Activated naive CD4-positive, alpha-beta T cell treated with anti-CD3 and anti-CD28 coated beads for 36 hours (primary cell): ENCODE results near the gene DPP6. TPM values are rescaled to one million over a fixed set of nuclear protein-coding genes. Genes with fewer than 3 reads are reported as not detected.

Experiments used
- CTCF ChIA-PET: fragments of 350-600 bp; sonication (Branson Sonifier 250); formaldehyde crosslinking; loops from one replicate; lab custom pipeline; 2021; ENCODE audit warnings: antibody characterized with exemption; lab: Charles Lee
- DNase-seq: peaks from one replicate; pipeline ENCODE4 v3.0.0-alpha.2; 2020
- H3K27ac Mint-ChIP-seq: one replicate; pipeline ENCODE4 v1.8.0; 2021; ENCODE audit warnings: mild to moderate bottlenecking, mixed read lengths
- H3K27me3 Mint-ChIP-seq: one replicate; pipeline ENCODE4 v1.8.0; 2021; ENCODE audit warnings: low read depth, mixed read lengths
- H3K36me3 Mint-ChIP-seq: one replicate; pipeline ENCODE4 v1.8.0; 2021; ENCODE audit warnings: low read depth, mixed read lengths
- H3K4me1 Mint-ChIP-seq: one replicate; pipeline ENCODE4 v1.8.0; 2021; ENCODE audit warnings: low read depth, mixed read lengths
- H3K4me3 Mint-ChIP-seq: one replicate; pipeline ENCODE4 v1.8.0; 2021; ENCODE audit warnings: mild to moderate bottlenecking, moderate library complexity, mixed read lengths
- H3K9me3 Mint-ChIP-seq: one replicate; pipeline ENCODE4 v1.8.0; 2021; ENCODE audit warnings: mixed read lengths
- intact Hi-C: fragments of 100-400 bp; cut with micrococcal nuclease; formaldehyde crosslinking; loops from one replicate; pipeline ENCODE4 v1.15.1; 2023
- total RNA-seq, 2 experiments: library from RNA; stranded (reverse); gene quantifications; one replicate each; pipeline ENCODE4 v1.2.3, GENCODE V29; 2021

Gene DPP6
- total RNA-seq, 2 experiments from 2014 or later = not detected

DNA sequence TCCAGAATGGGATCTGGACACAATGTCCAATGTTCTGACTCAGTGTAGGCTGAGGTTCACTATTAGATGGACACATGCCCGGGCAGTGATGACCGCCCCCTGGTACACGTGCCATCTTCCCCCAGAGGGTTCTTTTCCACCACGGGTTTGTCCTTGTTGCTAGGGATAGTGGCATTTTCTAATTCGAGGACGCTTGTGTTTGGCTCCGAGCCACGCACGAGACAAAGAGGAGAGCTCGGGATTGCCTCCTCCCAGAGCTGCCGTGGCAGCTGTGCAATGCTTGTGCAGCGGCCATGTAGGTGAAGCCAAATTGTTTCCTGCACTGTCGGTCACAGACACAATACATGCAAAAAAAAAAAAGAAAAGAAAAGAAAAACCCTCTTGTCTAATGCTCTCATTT lies 743.2 kb downstream of the DPP6 start:
- no peaks in the 10 kb centered on the region for H3K9me3 Mint-ChIP-seq
- no peaks in the 10 kb centered on the region for H3K4me1 Mint-ChIP-seq
- no peak overlapping the region for H3K27ac Mint-ChIP-seq
- CTCF ChIA-PET = no interaction called here
- DNase-seq = no peak
- H3K4me3 Mint-ChIP-seq = no peak overlapping the region
- H3K27me3 Mint-ChIP-seq = peaks cover 24% of the 10 kb centered on the region
- H3K36me3 Mint-ChIP-seq = no peaks in the 10 kb centered on the region
- intact Hi-C loops = no loop called here

DNA sequence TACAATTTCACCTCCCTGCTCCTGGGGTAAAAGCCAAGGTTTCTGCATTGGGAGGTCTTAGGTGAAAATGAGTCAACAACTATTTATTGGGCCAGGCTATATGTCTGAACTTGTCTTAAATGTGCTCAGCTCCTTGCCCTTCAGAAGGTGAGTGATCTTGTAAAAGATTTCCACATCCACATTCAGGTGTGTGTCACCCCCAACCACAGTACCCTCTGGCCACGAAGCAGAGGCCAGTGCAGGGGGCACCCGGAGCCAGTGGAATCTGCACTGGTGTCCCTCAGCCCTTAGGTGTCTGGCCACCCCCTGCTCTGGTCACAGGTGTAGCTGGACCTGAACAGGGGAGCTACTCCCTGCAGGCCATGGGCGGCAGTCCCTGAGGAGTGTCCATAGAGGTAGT lies 752.3 kb downstream of the DPP6 start:
- DNase-seq = no peak
- Mint-ChIP-seq H3K9me3 (peaks cover 1% of the 10 kb centered on the region), H3K36me3 (no peaks in the 10 kb centered on the region), H3K27me3 (peaks cover 2% of the 10 kb centered on the region), H3K27ac (no peak overlapping the region), H3K4me3 (no peak overlapping the region), H3K4me1 (no peaks in the 10 kb centered on the region)
- CTCF ChIA-PET = no interaction called here
- intact Hi-C loops = no loop called here

DNA sequence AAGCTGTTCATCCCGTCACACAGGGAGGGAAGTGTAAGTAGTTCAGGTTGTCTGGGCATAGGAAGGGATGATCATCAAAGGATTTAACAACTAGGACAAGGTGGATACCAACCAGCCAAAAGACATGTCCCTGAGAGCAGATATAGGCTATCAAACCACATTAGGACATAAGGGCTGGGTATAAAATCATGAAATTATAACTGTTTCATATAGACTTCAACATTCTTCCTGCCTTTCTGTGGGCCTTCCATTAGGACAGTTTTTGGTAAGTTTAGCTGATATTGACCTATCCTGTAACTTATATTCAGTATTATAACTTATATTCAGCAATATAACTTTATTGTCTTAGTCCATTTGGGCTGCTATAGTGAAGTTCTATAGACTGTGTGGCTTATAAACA lies 759.8 kb downstream of the DPP6 start:
- Mint-ChIP-seq H3K36me3 (no peaks in the 10 kb centered on the region), H3K4me1 (no peaks in the 10 kb centered on the region), H3K4me3 (no peak overlapping the region), H3K9me3 (peaks cover 19% of the 10 kb centered on the region), H3K27me3 (peaks cover 2% of the 10 kb centered on the region), H3K27ac (no peak overlapping the region)
- intact Hi-C loops = no loop called here
- CTCF ChIA-PET = no interaction called here
- DNase-seq = no peak

DNA sequence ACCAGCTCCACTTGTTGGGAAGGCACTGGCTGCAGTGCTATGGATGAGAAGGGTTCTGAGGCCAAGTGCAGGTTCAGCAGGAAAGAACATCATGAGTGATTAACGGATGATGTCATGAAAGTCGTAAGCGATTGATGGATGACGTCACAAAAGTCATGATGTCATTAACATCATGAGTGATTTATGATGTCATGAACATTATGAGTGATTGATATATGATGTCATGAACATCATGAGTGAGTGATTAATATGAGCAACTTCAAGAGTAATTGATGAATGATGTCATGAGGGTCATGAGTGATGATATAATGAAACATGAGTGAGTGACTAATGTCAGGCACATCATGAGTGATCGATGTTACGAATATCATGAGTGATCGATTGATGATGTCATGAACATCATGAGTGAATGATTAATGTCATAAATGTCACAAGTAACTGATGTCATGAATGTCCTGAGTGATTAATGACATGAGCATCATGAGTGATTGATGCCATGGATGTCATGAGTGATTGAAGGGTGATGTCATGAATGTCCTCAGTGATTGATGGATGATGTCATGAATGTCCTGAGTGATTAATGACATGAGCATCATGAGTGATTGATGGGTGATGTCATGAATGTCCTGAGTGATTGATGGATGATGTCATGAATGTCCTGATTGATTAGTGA lies 765.2 kb downstream of the DPP6 start:
- DNase-seq = no peak
- Mint-ChIP-seq H3K4me3 (no peak overlapping the region), H3K27me3 (peaks cover 7% of the 10 kb centered on the region), H3K9me3 (peaks cover 4% of the 10 kb centered on the region), H3K4me1 (no peaks in the 10 kb centered on the region), H3K27ac (no peak overlapping the region), H3K36me3 (no peaks in the 10 kb centered on the region)
- intact Hi-C loops = no loop called here
- CTCF ChIA-PET = no interaction called here

DNA sequence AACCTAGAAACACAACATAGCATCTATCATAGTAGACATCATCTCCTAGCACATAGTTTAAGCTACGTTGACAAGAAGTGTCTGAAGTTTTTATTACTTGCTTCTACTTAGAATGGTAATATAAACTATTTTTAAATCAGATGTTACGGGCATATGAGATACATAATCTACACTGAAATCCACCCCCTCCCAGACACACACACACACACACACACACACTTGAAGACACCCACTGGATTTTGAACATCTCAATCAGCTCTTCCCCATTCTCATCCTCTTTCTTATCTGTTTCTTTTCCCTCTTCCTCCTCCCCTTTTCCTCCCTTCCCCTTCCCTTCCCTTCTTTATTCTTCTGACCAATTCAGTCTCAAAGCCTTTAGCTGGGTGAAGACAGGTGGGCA lies 774.8 kb downstream of the DPP6 start:
- Mint-ChIP-seq H3K4me3 (no peak overlapping the region), H3K36me3 (no peaks in the 10 kb centered on the region), H3K9me3 (no peaks in the 10 kb centered on the region), H3K4me1 (no peaks in the 10 kb centered on the region), H3K27ac (no peak overlapping the region), H3K27me3 (peaks cover 16% of the 10 kb centered on the region)
- intact Hi-C loops = no loop called here
- CTCF ChIA-PET = no interaction called here
- DNase-seq = no peak

DNA sequence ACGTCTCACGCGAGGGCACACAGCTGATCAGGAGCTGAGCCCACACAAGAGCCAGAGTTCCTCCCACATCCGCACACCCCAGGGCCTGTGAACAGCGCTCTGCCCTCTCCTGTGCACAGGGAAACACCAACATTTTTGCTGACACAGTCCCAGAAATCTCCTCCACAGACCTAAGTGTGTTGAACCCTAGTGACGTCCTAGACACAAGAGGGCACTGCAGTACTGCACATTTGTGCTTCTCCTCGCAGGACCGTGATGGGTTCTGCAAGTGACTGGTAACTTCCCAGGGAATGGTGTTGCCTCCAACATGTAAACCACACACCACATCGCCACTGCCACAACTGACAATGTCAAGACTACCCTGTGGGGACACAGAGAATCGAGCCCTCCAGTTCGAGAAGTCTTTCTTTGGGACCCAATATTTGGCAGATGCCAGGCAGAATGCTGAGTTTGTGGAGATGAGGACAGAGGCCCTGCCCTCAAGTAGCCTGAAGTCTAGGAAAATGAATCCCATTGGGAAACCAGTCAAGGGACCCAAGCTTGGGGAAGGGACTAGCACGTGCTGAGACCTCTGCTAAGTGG lies 780.5 kb downstream of the DPP6 start:
- H3K36me3 Mint-ChIP-seq = no peaks in the 10 kb centered on the region
- CTCF ChIA-PET = no interaction called here
- H3K9me3 Mint-ChIP-seq = no peaks in the 10 kb centered on the region
- no peak for DNase-seq
- H3K27me3 Mint-ChIP-seq = peaks cover 6% of the 10 kb centered on the region
- H3K27ac Mint-ChIP-seq = no peak overlapping the region
- no peaks in the 10 kb centered on the region for H3K4me1 Mint-ChIP-seq
- intact Hi-C loops = no loop called here
- no peak overlapping the region for H3K4me3 Mint-ChIP-seq

DNA sequence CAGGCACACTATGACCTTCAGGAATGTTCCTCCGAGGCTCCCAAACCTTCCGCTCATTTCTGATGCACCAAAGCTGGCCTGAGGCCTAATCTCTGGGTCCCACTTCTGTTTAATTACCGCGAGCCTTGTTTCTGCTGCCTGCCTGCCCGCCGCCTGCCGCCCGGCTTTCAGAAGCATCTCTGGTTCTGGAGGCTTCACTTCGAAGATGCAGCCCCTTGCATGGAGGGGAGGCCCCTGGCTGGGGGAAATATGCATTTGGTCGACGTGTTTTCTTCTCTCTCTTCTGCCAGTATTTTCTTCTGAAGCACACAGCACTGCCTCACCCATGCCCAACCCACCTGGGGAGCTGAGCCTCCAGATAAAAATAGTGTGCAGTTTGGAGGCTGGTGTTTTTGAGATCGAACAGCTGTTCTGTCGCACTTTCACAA lies 783.8 kb downstream of the DPP6 start:
- DNase-seq = no peak
- H3K36me3 Mint-ChIP-seq = no peaks in the 10 kb centered on the region
- intact Hi-C loops = no loop called here
- CTCF ChIA-PET = no interaction called here
- H3K9me3 Mint-ChIP-seq = no peaks in the 10 kb centered on the region
- H3K27ac Mint-ChIP-seq = no peak overlapping the region
- no peak overlapping the region for H3K4me3 Mint-ChIP-seq
- H3K27me3 Mint-ChIP-seq = peaks cover 10% of the 10 kb centered on the region
- H3K4me1 Mint-ChIP-seq = no peaks in the 10 kb centered on the region

DNA sequence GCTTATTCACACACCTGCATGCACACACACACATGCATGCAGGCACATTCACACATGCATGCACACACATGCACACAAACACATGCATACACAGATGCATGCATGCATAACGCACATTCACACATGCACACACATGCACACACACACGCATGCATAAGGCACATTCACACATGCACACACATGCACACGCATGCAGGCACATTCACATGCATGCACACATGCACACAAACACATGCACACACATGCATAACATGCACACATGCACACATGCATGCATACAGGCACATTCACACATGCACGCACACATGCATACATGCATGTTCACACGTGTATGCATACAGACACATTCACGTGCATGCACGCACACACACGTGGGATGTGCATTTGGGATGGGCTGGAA lies 784.9 kb downstream of the DPP6 start:
- H3K36me3 Mint-ChIP-seq = no peaks in the 10 kb centered on the region
- no peaks in the 10 kb centered on the region for H3K9me3 Mint-ChIP-seq
- H3K27ac Mint-ChIP-seq = no peak overlapping the region
- no peak overlapping the region for H3K4me3 Mint-ChIP-seq
- peaks cover 10% of the 10 kb centered on the region for H3K27me3 Mint-ChIP-seq
- CTCF ChIA-PET = no interaction called here
- DNase-seq = no peak
- intact Hi-C loops = no loop called here
- H3K4me1 Mint-ChIP-seq = no peaks in the 10 kb centered on the region

DNA sequence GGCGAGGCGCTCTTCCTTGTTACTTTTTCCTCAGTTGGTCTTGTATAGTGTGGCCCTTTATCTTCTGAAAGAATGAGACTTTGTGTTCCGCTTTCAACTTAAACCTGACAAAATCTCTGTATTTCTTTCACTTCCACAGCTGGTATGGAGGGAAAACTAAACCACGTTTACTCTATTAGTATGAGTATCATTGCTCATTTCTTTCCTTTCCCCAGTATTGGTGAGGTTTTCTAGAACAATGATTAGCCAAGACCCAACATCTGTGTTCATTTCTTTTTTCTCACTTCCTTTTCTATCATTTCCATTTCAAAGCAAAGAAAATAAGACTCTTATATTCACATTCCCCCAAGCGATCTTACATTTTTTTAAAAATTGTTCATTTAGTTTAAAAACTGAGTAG lies 785.4 kb downstream of the DPP6 start:
- CTCF ChIA-PET = no interaction called here
- no peaks in the 10 kb centered on the region for H3K4me1 Mint-ChIP-seq
- no peak for DNase-seq
- H3K9me3 Mint-ChIP-seq = no peaks in the 10 kb centered on the region
- no peak overlapping the region for H3K4me3 Mint-ChIP-seq
- peaks cover 12% of the 10 kb centered on the region for H3K27me3 Mint-ChIP-seq
- H3K27ac Mint-ChIP-seq = no peak overlapping the region
- no peaks in the 10 kb centered on the region for H3K36me3 Mint-ChIP-seq
- intact Hi-C loops = no loop called here

DNA sequence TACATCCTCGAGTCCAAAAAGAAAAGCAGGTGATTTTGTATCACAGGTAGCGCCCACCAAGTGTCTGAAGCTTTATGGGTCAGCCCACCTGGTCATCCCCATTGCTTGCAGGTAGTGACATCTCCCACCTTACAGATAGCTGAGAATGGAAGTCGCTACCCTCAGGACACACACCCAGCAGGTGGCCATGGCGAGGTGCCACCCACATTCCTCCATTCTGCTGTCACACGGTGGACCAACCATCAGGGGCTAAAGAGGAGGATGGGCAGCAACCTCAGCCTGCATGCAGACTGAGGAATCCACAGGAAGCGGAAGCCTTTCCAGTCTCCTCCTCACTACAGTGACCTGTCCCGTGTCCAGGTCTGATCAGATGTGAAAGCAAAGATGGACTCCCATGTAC lies 787.9 kb downstream of the DPP6 start:
- Mint-ChIP-seq H3K27me3 (peaks cover 19% of the 10 kb centered on the region), H3K4me1 (no peaks in the 10 kb centered on the region), H3K36me3 (no peaks in the 10 kb centered on the region), H3K9me3 (no peaks in the 10 kb centered on the region), H3K4me3 (no peak overlapping the region), H3K27ac (no peak overlapping the region)
- DNase-seq = no peak
- CTCF ChIA-PET = no interaction called here
- intact Hi-C loops = no loop called here

DNA sequence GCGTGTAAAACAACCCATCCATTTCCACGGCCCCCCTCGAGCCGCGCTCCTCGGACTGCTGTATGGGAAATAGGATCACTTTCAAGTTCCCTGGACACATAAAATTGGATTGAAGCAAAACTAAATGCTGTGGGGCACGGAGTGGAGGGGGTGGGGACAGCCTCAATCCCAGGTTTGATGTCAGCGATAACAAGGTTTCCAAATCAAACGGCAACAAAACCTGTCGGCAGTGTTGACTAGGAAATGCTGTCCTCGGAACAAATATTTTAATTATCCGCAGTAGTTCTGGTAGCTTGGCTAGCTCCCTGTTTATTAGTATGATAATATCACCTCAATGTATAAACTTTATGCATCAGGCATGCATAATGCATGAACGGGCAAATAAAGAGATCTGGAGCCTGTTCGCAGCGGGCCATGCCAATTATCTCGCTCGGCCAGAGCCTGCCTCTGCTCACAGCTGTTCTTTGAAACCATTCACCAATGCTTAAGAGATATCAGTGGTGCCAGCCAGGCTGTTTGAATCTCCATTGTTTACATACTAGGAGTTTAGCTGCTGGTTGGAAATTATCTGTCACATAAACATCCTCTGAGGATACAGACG lies 789.6 kb downstream of the DPP6 start:
- CTCF ChIA-PET = no interaction called here
- H3K4me3 Mint-ChIP-seq = no peak overlapping the region
- no peaks in the 10 kb centered on the region for H3K36me3 Mint-ChIP-seq
- intact Hi-C loops = no loop called here
- DNase-seq = no peak
- no peaks in the 10 kb centered on the region for H3K4me1 Mint-ChIP-seq
- H3K9me3 Mint-ChIP-seq = no peaks in the 10 kb centered on the region
- peaks cover 24% of the 10 kb centered on the region for H3K27me3 Mint-ChIP-seq
- H3K27ac Mint-ChIP-seq = no peak overlapping the region

DNA sequence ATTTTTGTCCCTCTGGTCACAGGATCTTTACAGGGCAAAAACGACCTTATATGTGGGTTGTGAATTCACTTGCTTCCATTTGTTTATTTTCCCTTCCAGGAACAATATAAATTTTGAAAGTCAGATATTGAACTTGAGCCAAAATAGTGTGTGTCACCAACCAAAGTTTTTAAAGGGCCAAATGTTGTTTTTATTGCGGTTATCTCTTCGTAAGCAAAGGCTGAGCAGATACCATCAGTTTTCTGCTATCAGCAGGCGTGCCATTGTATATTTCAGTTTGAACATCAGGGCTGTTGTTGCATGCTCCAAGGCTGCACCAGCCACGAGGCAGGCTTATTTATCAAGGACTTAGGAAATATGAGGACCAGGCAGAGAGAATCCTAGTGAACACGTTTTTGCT lies 790.4 kb downstream of the DPP6 start:
- peaks cover 28% of the 10 kb centered on the region for H3K27me3 Mint-ChIP-seq
- no peak overlapping the region for H3K4me3 Mint-ChIP-seq
- no peak overlapping the region for H3K27ac Mint-ChIP-seq
- H3K4me1 Mint-ChIP-seq = no peaks in the 10 kb centered on the region
- intact Hi-C loops = no loop called here
- H3K9me3 Mint-ChIP-seq = no peaks in the 10 kb centered on the region
- CTCF ChIA-PET = no interaction called here
- H3K36me3 Mint-ChIP-seq = no peaks in the 10 kb centered on the region
- DNase-seq = no peak

DNA sequence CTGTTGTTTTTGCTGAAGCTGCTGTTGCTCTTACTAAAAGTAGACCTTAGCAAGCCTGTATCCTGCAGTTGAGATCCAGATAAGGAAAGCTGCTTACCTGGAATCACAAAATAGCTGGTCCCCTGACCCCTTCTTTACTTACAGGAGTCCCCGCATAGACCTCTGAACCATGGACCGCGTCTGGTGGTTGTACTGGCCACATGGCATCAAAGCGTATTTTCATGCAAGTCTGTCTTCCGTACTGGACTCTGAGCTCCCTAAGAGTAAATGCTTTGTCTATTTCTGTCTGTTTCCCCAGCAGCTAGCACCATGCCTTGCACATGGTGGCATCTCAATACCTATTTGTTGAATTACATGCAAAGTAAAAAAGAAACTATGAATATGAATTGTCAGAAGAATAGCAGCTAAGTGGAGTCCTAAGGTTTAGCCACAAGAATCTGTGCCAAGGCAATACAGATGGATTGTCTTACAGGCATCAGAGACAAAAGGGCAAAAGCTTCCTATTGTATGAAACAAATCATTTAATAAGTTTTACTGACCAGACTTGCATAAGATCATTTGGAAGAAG lies 791.6 kb downstream of the DPP6 start:
- Mint-ChIP-seq H3K4me1 (no peaks in the 10 kb centered on the region), H3K4me3 (no peak overlapping the region), H3K36me3 (no peaks in the 10 kb centered on the region), H3K27ac (no peak overlapping the region), H3K27me3 (peaks cover 35% of the 10 kb centered on the region), H3K9me3 (no peaks in the 10 kb centered on the region)
- CTCF ChIA-PET = interaction anchor here (0.9 kb wide), 1 partner anchor 70 kb away, joined by 4 read pairs; no protein-coding TSS in a partner anchor
- no peak for DNase-seq
- intact Hi-C loops = no loop called here
